ENCODE results near the gene TAAR6. TPM values are rescaled to one million over a fixed set of nuclear protein-coding genes. Genes with fewer than 3 reads are reported as not detected.

Gene TAAR6
- total RNA-seq, 2 experiments from 2014 or later, result not detected

GRCh38 chr6:132604635-132605152 is 34.6 kb downstream of the TAAR6 start:
- H3K27ac Mint-ChIP-seq, result no peak overlapping the region
- H3K9me3 Mint-ChIP-seq, result no peaks in the 10 kb centered on the region
- no peaks in the 10 kb centered on the region for H3K4me1 Mint-ChIP-seq
- no peaks in the 10 kb centered on the region for H3K36me3 Mint-ChIP-seq
- H3K4me3 Mint-ChIP-seq, result no peak overlapping the region
- DNase-seq (no peak), ATAC-seq (ENCODE audit: low read depth) (no peak)
- POLR2A ChIA-PET, result no interaction called here
- peaks cover 15% of the 10 kb centered on the region for H3K27me3 Mint-ChIP-seq

- POLR2A ChIA-PET, result no interaction called here
- DNase-seq (no peak), ATAC-seq (ENCODE audit: low read depth) (no peak)
- H3K27ac Mint-ChIP-seq, result no peak overlapping the region
- no peaks in the 10 kb centered on the region for H3K9me3 Mint-ChIP-seq
- no peaks in the 10 kb centered on the region for H3K36me3 Mint-ChIP-seq
- no peak overlapping the region for H3K4me3 Mint-ChIP-seq
- peaks cover 10% of the 10 kb centered on the region for H3K27me3 Mint-ChIP-seq
- H3K4me1 Mint-ChIP-seq, result no peaks in the 10 kb centered on the region
These were observed 37.6 kb downstream of the TAAR6 start for GRCh38 chr6:132607544-132608233.

- H3K27ac Mint-ChIP-seq, result no peak overlapping the region
- peaks cover 21% of the 10 kb centered on the region for H3K27me3 Mint-ChIP-seq
- no peaks in the 10 kb centered on the region for H3K9me3 Mint-ChIP-seq
- H3K4me1 Mint-ChIP-seq, result peaks cover 3% of the 10 kb centered on the region
- ATAC-seq (ENCODE audit: low read depth) (no peak), DNase-seq (no peak)
- H3K4me3 Mint-ChIP-seq, result no peak overlapping the region
- POLR2A ChIA-PET, result no interaction called here
- no peaks in the 10 kb centered on the region for H3K36me3 Mint-ChIP-seq
These were observed 41.5 kb downstream of the TAAR6 start for GRCh38 chr6:132611616-132612015.

GRCh38 chr6:132612449-132613108 is 42.5 kb downstream of the TAAR6 start:
- Mint-ChIP-seq H3K27ac (no peak overlapping the region), H3K9me3 (no peaks in the 10 kb centered on the region), H3K36me3 (no peaks in the 10 kb centered on the region), H3K4me1 (peaks cover 3% of the 10 kb centered on the region), H3K4me3 (no peak overlapping the region), H3K27me3 (peaks cover 25% of the 10 kb centered on the region)
- no peak for DNase-seq
- no peak for ATAC-seq (ENCODE audit: low read depth)
- POLR2A ChIA-PET, result no interaction called here

GRCh38 chr6:132614554-132614953 is 44.4 kb downstream of the TAAR6 start:
- Mint-ChIP-seq H3K4me3 (peak overlapping the region; percentile 52), H3K27ac (no peak overlapping the region), H3K27me3 (peaks cover 25% of the 10 kb centered on the region), H3K9me3 (no peaks in the 10 kb centered on the region), H3K36me3 (no peaks in the 10 kb centered on the region), H3K4me1 (peaks cover 3% of the 10 kb centered on the region)
- ATAC-seq (ENCODE audit: low read depth) (no peak), DNase-seq (no peak)
- POLR2A ChIA-PET, result no interaction called here

- POLR2A ChIA-PET, result no interaction called here
- H3K27ac Mint-ChIP-seq, result no peak overlapping the region
- ATAC-seq (ENCODE audit: low read depth), result no peak
These were observed 46.6 kb downstream of the TAAR6 start for GRCh38 chr6:132616677-132617076.

More at GRCh38 chr6:132616677-132617076, 46.6 kb downstream of the TAAR6 start:
- Mint-ChIP-seq H3K4me3 (no peak overlapping the region), H3K4me1 (peaks cover 3% of the 10 kb centered on the region), H3K9me3 (no peaks in the 10 kb centered on the region), H3K36me3 (no peaks in the 10 kb centered on the region), H3K27me3 (peaks cover 27% of the 10 kb centered on the region)
- DNase-seq, result no peak

Other genes with a start within 250 kb of the TAAR6 start
- gene MOXD1, start 168.8 kb upstream of the TAAR6 start, total RNA-seq, result not detected
- gene STX7, start 57.2 kb upstream of the TAAR6 start, total RNA-seq, result 10 to 100 TPM; 20.5 to 25.0 TPM
- not detected for gene TAAR9, start 32.0 kb upstream of the TAAR6 start, total RNA-seq
- gene TAAR8, start 17.6 kb upstream of the TAAR6 start, total RNA-seq, result not detected
- not detected for gene TAAR5, start 19.4 kb downstream of the TAAR6 start, total RNA-seq
- not detected for gene TAAR2, start 54.0 kb downstream of the TAAR6 start, total RNA-seq
- not detected for gene TAAR1, start 88.9 kb downstream of the TAAR6 start, total RNA-seq
- gene VNN1, start 143.7 kb downstream of the TAAR6 start, total RNA-seq, result not detected
- 10 to 100 TPM; 30.4 to 31.5 TPM for gene VNN2, start 187.6 kb downstream of the TAAR6 start, total RNA-seq
- 1 to 10 TPM; 8.3 to 8.8 TPM for gene SLC18B1, start 228.3 kb downstream of the TAAR6 start, total RNA-seq
- gene RPS12, start 244.2 kb downstream of the TAAR6 start, total RNA-seq, result 1,000 to 10,000 TPM; 1,453 to 1,569 TPM